Cardiac muscle cell (in vitro differentiated cells and primary cell): ENCODE measurements around the gene CD82. TPM values are rescaled to one million over a fixed set of nuclear protein-coding genes. Genes with fewer than 3 reads are reported as not detected.

ENCODE experiments used
- DNase-seq, 2 donors: peaks; one replicate each; pipeline versions ENCODE4 v3.0.0 to v3.0.0-alpha.2; 2010 to 2017; ENCODE audit warnings: low read depth in 1 of 2, low spot score in 1 of 2
- H3K27ac ChIP-seq: fragments of 200-600 bp; sonication (generic); 2 replicates; pipeline ENCODE4 v1.5.1; 2016
- H3K27me3 ChIP-seq: fragments of 200-600 bp; sonication (generic); 2 replicates; pipeline ENCODE4 v1.6.0; 2016; ENCODE audit warnings: control low read depth
- H3K36me3 ChIP-seq: fragments of 200-600 bp; sonication (generic); 2 replicates; pipeline ENCODE4 v1.5.1; 2016; ENCODE audit warnings: control low read depth
- H3K4me1 ChIP-seq: fragments of 200-600 bp; sonication (generic); 2 replicates; pipeline ENCODE4 v1.8.1; 2017; ENCODE audit warnings: low read depth, mild to moderate bottlenecking, mixed run types
- H3K4me3 ChIP-seq: fragments of 200-600 bp; sonication (generic); 2 replicates; pipeline ENCODE4 v1.5.1; 2016; ENCODE audit warnings: mild to moderate bottlenecking
- H3K9me3 ChIP-seq: fragments of 200-600 bp; sonication (generic); 2 replicates; pipeline ENCODE4 v1.5.1; 2017; ENCODE audit warnings: low read depth, mild to moderate bottlenecking, control low read depth
- polyA plus RNA-seq: library from polyadenylated mRNA; unstranded; fragments of >200 nt; fragmentation: Nextera tagmentation; extraction: Ambion mirVana; gene quantifications from 2 replicates; pipeline ENCODE4 v1.2.1, GENCODE V29; 2016
- total RNA-seq: library from RNA; depleted of rRNA; stranded (reverse); fragments of >200 nt; gene quantifications from 2 replicates; pipeline ENCODE4 v1.2.3, GENCODE V29; 2016
- TF ChIP-seq, protein P1 (sequence below): IDR thresholded peaks from 2 replicates; pipeline ENCODE4 v1.5.1; 2012; ENCODE audit warnings: low read depth, mild to moderate bottlenecking, low read length

CD82 gene
- total and polyA plus RNA-seq, 2 experiments from 2014 or later: 14.8 to 33.9 TPM

DNA sequence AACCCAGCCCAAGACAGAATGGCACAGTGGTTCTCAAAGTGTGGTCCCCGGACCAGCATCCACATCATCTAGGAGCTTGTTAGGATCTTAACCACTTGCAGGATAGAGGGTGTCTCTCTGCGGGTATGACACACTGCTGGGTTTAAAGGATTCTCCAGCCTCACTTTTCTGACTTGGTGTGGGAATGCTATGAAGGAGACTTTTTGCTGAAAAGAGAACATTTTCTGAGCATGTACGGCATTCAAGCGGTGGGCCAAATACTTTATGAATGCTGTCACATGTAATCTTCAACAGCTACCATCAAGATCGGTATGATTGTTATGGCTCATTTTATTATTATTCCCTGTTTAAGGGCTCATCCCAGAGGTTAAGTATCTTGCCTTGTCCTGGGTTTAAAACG, 1.8 kb upstream of the CD82 start:
- TF ChIP-seq, protein P1, sequence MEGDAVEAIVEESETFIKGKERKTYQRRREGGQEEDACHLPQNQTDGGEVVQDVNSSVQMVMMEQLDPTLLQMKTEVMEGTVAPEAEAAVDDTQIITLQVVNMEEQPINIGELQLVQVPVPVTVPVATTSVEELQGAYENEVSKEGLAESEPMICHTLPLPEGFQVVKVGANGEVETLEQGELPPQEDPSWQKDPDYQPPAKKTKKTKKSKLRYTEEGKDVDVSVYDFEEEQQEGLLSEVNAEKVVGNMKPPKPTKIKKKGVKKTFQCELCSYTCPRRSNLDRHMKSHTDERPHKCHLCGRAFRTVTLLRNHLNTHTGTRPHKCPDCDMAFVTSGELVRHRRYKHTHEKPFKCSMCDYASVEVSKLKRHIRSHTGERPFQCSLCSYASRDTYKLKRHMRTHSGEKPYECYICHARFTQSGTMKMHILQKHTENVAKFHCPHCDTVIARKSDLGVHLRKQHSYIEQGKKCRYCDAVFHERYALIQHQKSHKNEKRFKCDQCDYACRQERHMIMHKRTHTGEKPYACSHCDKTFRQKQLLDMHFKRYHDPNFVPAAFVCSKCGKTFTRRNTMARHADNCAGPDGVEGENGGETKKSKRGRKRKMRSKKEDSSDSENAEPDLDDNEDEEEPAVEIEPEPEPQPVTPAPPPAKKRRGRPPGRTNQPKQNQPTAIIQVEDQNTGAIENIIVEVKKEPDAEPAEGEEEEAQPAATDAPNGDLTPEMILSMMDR: no peak
- peaks cover 7% of the 10 kb centered on the region for H3K4me1 ChIP-seq
- no peak for DNase-seq
- H3K36me3 ChIP-seq: no peaks in the 10 kb centered on the region
- H3K4me3 ChIP-seq: no peak overlapping the region
- no peaks in the 10 kb centered on the region for H3K9me3 ChIP-seq
- no peak overlapping the region for H3K27ac ChIP-seq
- no peaks in the 10 kb centered on the region for H3K27me3 ChIP-seq

DNA sequence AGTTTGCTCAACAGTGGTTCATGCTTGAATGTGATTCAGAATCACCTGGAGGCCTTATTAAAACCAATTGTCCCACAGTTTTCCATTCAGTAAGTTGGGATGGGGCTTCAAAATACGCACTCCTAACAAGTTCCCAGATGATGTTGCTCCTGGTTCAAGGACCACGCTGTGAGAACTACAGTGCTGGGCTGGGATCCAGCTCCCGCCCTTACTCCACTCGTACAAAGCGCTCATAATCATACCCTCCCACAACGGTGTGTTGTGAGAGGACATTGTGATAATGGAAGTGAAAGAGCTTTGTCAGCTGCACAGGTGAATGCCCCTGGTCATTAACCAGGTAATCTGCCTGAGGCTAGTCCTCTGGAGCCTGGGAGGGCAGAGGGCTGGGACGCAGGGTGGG, 1.3 kb upstream of the CD82 start:
- H3K36me3 ChIP-seq: no peaks in the 10 kb centered on the region

GRCh38 chr11:44564670-44565210, 723 bp upstream of the CD82 start:
- Histone ChIP-seq H3K27ac (peak overlapping the region; percentile 85), H3K36me3 (no peaks in the 10 kb centered on the region), H3K9me3 (no peaks in the 10 kb centered on the region), H3K4me1 (peaks cover 7% of the 10 kb centered on the region), H3K4me3 (peak overlapping the region; percentile 6), H3K27me3 (no peaks in the 10 kb centered on the region)
- DNase-seq: peak in 1 of 2 donors; percentile 90
- TF ChIP-seq, protein P1: no peak

More for the DNA sequence above, 1.3 kb upstream of the CD82 start:
- Histone ChIP-seq H3K4me1 (peaks cover 7% of the 10 kb centered on the region), H3K9me3 (no peaks in the 10 kb centered on the region), H3K27ac (peak overlapping the region; percentile 85), H3K27me3 (no peaks in the 10 kb centered on the region), H3K4me3 (no peak overlapping the region)
- DNase-seq: no peak
- TF ChIP-seq, protein P1: no peak

DNA sequence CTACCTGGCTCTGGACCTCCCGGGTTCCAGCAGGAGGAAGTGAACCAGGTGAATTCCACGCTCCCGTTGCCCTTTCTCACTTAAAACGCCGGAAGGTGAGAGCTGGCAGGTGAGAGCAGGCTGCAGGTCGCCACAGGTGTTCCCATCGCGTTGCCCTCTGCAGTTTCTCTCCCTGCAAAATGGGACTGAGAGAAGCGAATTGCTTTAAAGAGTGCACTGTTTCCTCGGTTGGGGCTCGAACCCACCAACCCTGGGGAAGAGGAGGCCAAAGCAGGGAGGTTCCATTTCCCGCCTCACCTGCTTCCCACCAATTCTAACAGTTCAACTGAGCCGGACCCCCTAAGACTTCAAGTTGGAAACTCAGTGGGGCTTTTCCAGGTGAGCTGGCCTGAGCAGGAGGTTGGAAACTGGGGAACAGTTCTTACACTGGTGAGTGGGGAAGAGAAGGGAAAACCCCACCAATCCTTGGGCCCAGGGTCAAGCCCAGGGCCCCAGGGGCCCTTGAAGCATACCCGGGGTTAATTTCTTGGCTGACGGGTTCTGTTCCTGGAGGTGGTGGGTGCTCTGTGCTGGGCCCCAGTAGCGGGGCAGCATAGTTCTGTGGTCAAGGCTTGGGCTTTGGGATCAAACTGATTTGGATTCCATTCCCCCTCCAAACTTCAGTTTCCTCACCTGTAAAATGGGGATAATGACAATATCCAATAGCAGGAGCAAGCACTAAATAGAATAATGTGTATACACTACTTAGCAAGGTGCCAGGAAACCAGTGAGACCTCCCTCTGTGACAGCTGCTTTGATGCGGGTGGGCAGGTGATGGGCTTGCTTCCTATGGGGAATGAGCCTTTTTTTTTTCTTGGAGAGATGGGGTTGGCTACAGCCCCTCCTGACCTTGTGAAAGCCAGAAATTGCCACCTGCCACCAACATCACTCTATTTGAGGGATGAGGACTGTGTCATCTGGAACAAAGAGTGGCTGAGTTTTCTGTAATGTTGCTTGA, 788 bp downstream of the CD82 start:
- peaks cover 7% of the 10 kb centered on the region for H3K4me1 ChIP-seq
- DNase-seq: no peak
- TF ChIP-seq, protein P1: no peak

GRCh38 chr11:44566952-44567875, 1.8 kb downstream of the CD82 start:
- no peaks in the 10 kb centered on the region for H3K9me3 ChIP-seq
- H3K4me3 ChIP-seq: no peak overlapping the region
- no peaks in the 10 kb centered on the region for H3K36me3 ChIP-seq
- no peak overlapping the region for H3K27ac ChIP-seq
- peaks cover 7% of the 10 kb centered on the region for H3K4me1 ChIP-seq
- TF ChIP-seq, protein P1: peak; percentile 8
- no peaks in the 10 kb centered on the region for H3K27me3 ChIP-seq
- DNase-seq: no peak

More for the DNA sequence above, 788 bp downstream of the CD82 start:
- peak overlapping the region; percentile 26 for H3K4me3 ChIP-seq
- H3K27ac ChIP-seq: no peak overlapping the region
- H3K36me3 ChIP-seq: no peaks in the 10 kb centered on the region
- H3K27me3 ChIP-seq: no peaks in the 10 kb centered on the region
- no peaks in the 10 kb centered on the region for H3K9me3 ChIP-seq
